Measurements from ENCODE around the gene C3orf20. TPM values are rescaled to one million over a fixed set of nuclear protein-coding genes. Genes with fewer than 3 reads are reported as not detected.
"Not testable (repeated sequence)": the region's sequence is repeated elsewhere in the genome, so short reads cannot be mapped to it uniquely, and the experiment has no call there.

Gene C3orf20
- total RNA-seq, 1 experiment from 2014 or later, result not detected

GRCh38 chr3:14750650-14751049 lies 75.7 kb downstream of the C3orf20 start:
- TF ChIP-seq TCF7L2 (IDR thresholded peaks at IDR 0.05; ENCODE audit: low read depth, low read length) (no peak), REST (IDR thresholded peaks at IDR 0.05; ENCODE audit: insufficient read depth in 1 of 2, low read depth in 2 of 2, low read length in 1 of 2) (no peak), SIN3A (IDR thresholded peaks at IDR 0.05; ENCODE audit: borderline replicate concordance, insufficient read depth, low read depth, low read length) (no peak), POLR2AphosphoS5 (IDR thresholded peaks at IDR 0.05; ENCODE audit: low read depth, low read length) (no peak)
- no TSS peak for BruUV-seq (replicated peaks)
- Histone ChIP-seq H3K4me1 (ENCODE audit: control insufficient read depth, insufficient read depth, low read length) (no peaks in the 10 kb centered on the region; the same call in 1 of the 2 replicates), H3K27me3 (ENCODE audit: control insufficient read depth, insufficient read depth, low read length) (peaks cover 6% of the 10 kb centered on the region; the same call in 1 of the 2 replicates), H3K27ac (ENCODE audit: low read length) (no peak overlapping the region), H3K4me3 (ENCODE audit: low read depth in 2 of 2, low read length in 2 of 2) (no peak overlapping the region), H3K36me3 (ENCODE audit: control insufficient read depth, insufficient read depth, low read length) (no peaks in the 10 kb centered on the region), H3K9me3 (ENCODE audit: control insufficient read depth, insufficient read depth, low read depth, low read length) (peaks cover 10% of the 10 kb centered on the region; the same call in 1 of the 2 replicates)
- in situ Hi-C loops (cut with HindIII; ENCODE audit: low pct_unique_long_range_greater_than_20kb, low sequenced_read_pairs), result no loop called here
- CTCF ChIA-PET, result no interaction called here
- ATAC-seq (no peak), DNase-seq (ENCODE audit: low read depth, low spot score) (no peak)
- intact Hi-C loops (cut with micrococcal nuclease; ENCODE audit: unreplicated experiment), result no loop called here
- POLR2A ChIA-PET, result no interaction called here

- in situ Hi-C loops (cut with HindIII; ENCODE audit: low pct_unique_long_range_greater_than_20kb, low sequenced_read_pairs); H3K36me3 ChIP-seq (ENCODE audit: control insufficient read depth, insufficient read depth, low read length); H3K4me3 ChIP-seq (ENCODE audit: low read depth in 2 of 2, low read length in 2 of 2); H3K4me1 ChIP-seq (ENCODE audit: control insufficient read depth, insufficient read depth, low read length); CTCF ChIA-PET; intact Hi-C loops (cut with micrococcal nuclease; ENCODE audit: unreplicated experiment); H3K27ac ChIP-seq (ENCODE audit: low read length); H3K27me3 ChIP-seq (ENCODE audit: control insufficient read depth, insufficient read depth, low read length); BruUV-seq (replicated peaks); DNase-seq (ENCODE audit: low read depth, low spot score); ATAC-seq; POLR2A ChIA-PET: not testable (repeated sequence)
- peaks cover 10% of the 10 kb centered on the region; the same call in 1 of the 2 replicates for H3K9me3 ChIP-seq (ENCODE audit: control insufficient read depth, insufficient read depth, low read depth, low read length)
Measured at GRCh38 chr3:14752979-14753378, 78.0 kb downstream of the C3orf20 start.

GRCh38 chr3:14757153-14757700 lies 82.3 kb downstream of the C3orf20 start:
- Histone ChIP-seq H3K36me3 (ENCODE audit: control insufficient read depth, insufficient read depth, low read length) (no peaks in the 10 kb centered on the region), H3K4me3 (ENCODE audit: low read depth in 2 of 2, low read length in 2 of 2) (no peak overlapping the region), H3K27me3 (ENCODE audit: control insufficient read depth, insufficient read depth, low read length) (no peaks in the 10 kb centered on the region), H3K4me1 (ENCODE audit: control insufficient read depth, insufficient read depth, low read length) (no peaks in the 10 kb centered on the region; the same call in 1 of the 2 replicates), H3K27ac (ENCODE audit: low read length) (no peak overlapping the region), H3K9me3 (ENCODE audit: control insufficient read depth, insufficient read depth, low read depth, low read length) (no peaks in the 10 kb centered on the region)
- intact Hi-C loops (cut with micrococcal nuclease; ENCODE audit: unreplicated experiment) (no loop called here), in situ Hi-C loops (cut with HindIII; ENCODE audit: low pct_unique_long_range_greater_than_20kb, low sequenced_read_pairs) (no loop called here)
- ChIA-PET POLR2A (no interaction called here), CTCF (interaction anchor here (0.5 kb wide), 1 partner anchor 49 kb away, joined by 3 read pairs; no protein-coding TSS in a partner anchor)
- ATAC-seq (no peak), DNase-seq (ENCODE audit: low read depth, low spot score) (no peak)
- no TSS peak for BruUV-seq (replicated peaks)
- TF ChIP-seq SIN3A (IDR thresholded peaks at IDR 0.05; ENCODE audit: borderline replicate concordance, insufficient read depth, low read depth, low read length) (no peak), REST (IDR thresholded peaks at IDR 0.05; ENCODE audit: insufficient read depth in 1 of 2, low read depth in 2 of 2, low read length in 1 of 2) (no peak), POLR2AphosphoS5 (IDR thresholded peaks at IDR 0.05; ENCODE audit: low read depth, low read length) (no peak), CTCF (IDR thresholded peaks at IDR 0.05) (no peak), TCF7L2 (IDR thresholded peaks at IDR 0.05; ENCODE audit: low read depth, low read length) (no peak)
